Measurements from ENCODE around the gene BCDIN3D.

The BCDIN3D gene

GRCh38 chr12:49808686-49809380, 34.1 kb downstream of the BCDIN3D start:
- TF ChIP-seq CTCF (IDR thresholded peaks at IDR 0.05; ENCODE audit: control insufficient read depth, extremely low read depth, insufficient read depth), result no peak
- H3K4me3 ChIP-seq (ENCODE audit: low read depth, low read length), result no peak overlapping the region
- no peak for DNase-seq (ENCODE audit: low read depth)

- H3K4me3 ChIP-seq (ENCODE audit: low read depth, low read length), result no peak overlapping the region
- no peak for DNase-seq (ENCODE audit: low read depth)
- no peak for TF ChIP-seq CTCF (IDR thresholded peaks at IDR 0.05; ENCODE audit: control insufficient read depth, extremely low read depth, insufficient read depth)
These were observed 34.8 kb downstream of the BCDIN3D start for GRCh38 chr12:49807991-49808580.

GRCh38 chr12:49806877-49807276, 36.0 kb downstream of the BCDIN3D start:
- H3K4me3 ChIP-seq (ENCODE audit: low read depth, low read length), result no peak overlapping the region
- no peak for TF ChIP-seq CTCF (IDR thresholded peaks at IDR 0.05; ENCODE audit: control insufficient read depth, extremely low read depth, insufficient read depth)
- no peak for DNase-seq (ENCODE audit: low read depth)

- no peak for TF ChIP-seq CTCF (IDR thresholded peaks at IDR 0.05; ENCODE audit: control insufficient read depth, extremely low read depth, insufficient read depth)
These were observed 36.5 kb downstream of the BCDIN3D start for GRCh38 chr12:49806321-49806813.

GRCh38 chr12:49805409-49805808, 37.5 kb downstream of the BCDIN3D start:
- no peak for DNase-seq (ENCODE audit: low read depth)
- no peak overlapping the region for H3K4me3 ChIP-seq (ENCODE audit: low read depth, low read length)
- TF ChIP-seq CTCF (IDR thresholded peaks at IDR 0.05; ENCODE audit: control insufficient read depth, extremely low read depth, insufficient read depth), result no peak

More at GRCh38 chr12:49806321-49806813, 36.5 kb downstream of the BCDIN3D start:
- no peak overlapping the region for H3K4me3 ChIP-seq (ENCODE audit: low read depth, low read length)
- no peak for DNase-seq (ENCODE audit: low read depth)

- no peak overlapping the region for H3K4me3 ChIP-seq (ENCODE audit: low read depth, low read length)
- DNase-seq (ENCODE audit: low read depth), result no peak
- TF ChIP-seq CTCF (IDR thresholded peaks at IDR 0.05; ENCODE audit: control insufficient read depth, extremely low read depth, insufficient read depth), result no peak
These were observed 38.1 kb downstream of the BCDIN3D start for GRCh38 chr12:49804821-49805220.
